DOHH2 (cell line): ENCODE measurements around the gene GNPTG.

Experiments used
- CTCF ChIP-seq: fragments of 200-600 bp; sonication (generic); IDR thresholded peaks from one replicate; pipeline ENCODE4 v1.5.1; 2014; ENCODE audit warnings: antibody characterized with exemption, mild to moderate bottlenecking, low read depth, low read length; ENCODE audit not compliant: poor library complexity, severe bottlenecking
- EZH2phosphoT487 ChIP-seq: fragments of 200-600 bp; sonication (generic); IDR thresholded peaks from 2 replicates; pipeline ENCODE4 v1.6.1; 2017; ENCODE audit warnings: borderline replicate concordance, mild to moderate bottlenecking, antibody characterized with exemption, low read length, moderate library complexity, mixed read lengths

- no peak for TF ChIP-seq CTCF
- TF ChIP-seq EZH2phosphoT487 = no peak
Observed at GRCh38 chr16:1331712-1332617, 19.8 kb upstream of the GNPTG start.
